DOHH2 (cell line): ENCODE data around the gene SLC17A9.
A peak's percentile ranks its signal among the peaks of the same experiment; 100 is the strongest.

Source experiments
- H3F3A ChIP-seq: fragments of 200-600 bp; sonication (generic), shearing (Covaris generic); 2 replicates; pipeline ENCODE4 v1.6.0; 2016; ENCODE audit warnings: antibody characterized with exemption, mild to moderate bottlenecking; ENCODE audit not compliant: control insufficient read depth, insufficient read depth
- H3K27ac ChIP-seq: fragments of 200-600 bp; sonication (generic); 2 replicates; pipeline ENCODE4 v1.5.1; 2014; ENCODE audit warnings: low read depth, mild to moderate bottlenecking, low read length, moderate library complexity
- H3K27me3 ChIP-seq: fragments of 200-600 bp; sonication (generic); 2 replicates; pipeline ENCODE4 v1.6.1; 2014; ENCODE audit warnings: mild to moderate bottlenecking, low read length, mixed read lengths; ENCODE audit not compliant: control insufficient read depth
- H3K36me3 ChIP-seq: fragments of 200-600 bp; sonication (generic); 2 replicates; pipeline ENCODE4 v1.6.1; 2014; ENCODE audit warnings: mild to moderate bottlenecking, low read length, moderate library complexity, mixed read lengths; ENCODE audit not compliant: control insufficient read depth
- H3K4me1 ChIP-seq: fragments of 200-600 bp; sonication (generic); 2 replicates; pipeline ENCODE4 v1.6.1; 2014; ENCODE audit warnings: mild to moderate bottlenecking, low read length, mixed read lengths; ENCODE audit not compliant: control insufficient read depth
- H3K4me2 ChIP-seq: fragments of 200-600 bp; sonication (generic); 2 replicates; pipeline ENCODE4 v1.6.0; 2014; ENCODE audit warnings: mild to moderate bottlenecking, low read length, moderate library complexity
- H3K4me3 ChIP-seq: fragments of 200-600 bp; sonication (generic); 2 replicates; pipeline ENCODE4 v1.5.1; 2014; ENCODE audit warnings: mild to moderate bottlenecking, low read length, mixed read lengths
- H3K79me2 ChIP-seq: fragments of 200-600 bp; sonication (generic); 2 replicates; pipeline ENCODE4 v1.6.1; 2014; ENCODE audit warnings: mild to moderate bottlenecking, low read length, mixed read lengths; ENCODE audit not compliant: control insufficient read depth
- H3K9me2 ChIP-seq: fragments of 200-600 bp; sonication (generic); replicated peaks from 2 replicates; pipeline ENCODE4 v1.6.1; 2014; ENCODE audit warnings: mild to moderate bottlenecking, low read length, mixed read lengths; ENCODE audit not compliant: control insufficient read depth
- H3K9me3 ChIP-seq: fragments of 200-600 bp; sonication (generic); 2 replicates; pipeline ENCODE4 v1.6.1; 2014; ENCODE audit warnings: antibody characterized with exemption, low read length, mixed read lengths; ENCODE audit not compliant: control insufficient read depth, insufficient read depth
- H4K20me1 ChIP-seq: fragments of 200-600 bp; sonication (generic); 2 replicates; pipeline ENCODE4 v1.6.0; 2014; ENCODE audit warnings: low read depth, mild to moderate bottlenecking, antibody characterized with exemption, low read length, moderate library complexity; ENCODE audit not compliant: control insufficient read depth, insufficient read depth
- CTCF ChIP-seq: fragments of 200-600 bp; sonication (generic); IDR thresholded peaks from one replicate; pipeline ENCODE4 v1.5.1; 2014; ENCODE audit warnings: antibody characterized with exemption, mild to moderate bottlenecking, low read depth, low read length; ENCODE audit not compliant: poor library complexity, severe bottlenecking
- EZH2phosphoT487 ChIP-seq: fragments of 200-600 bp; sonication (generic); IDR thresholded peaks from 2 replicates; pipeline ENCODE4 v1.6.1; 2017; ENCODE audit warnings: borderline replicate concordance, mild to moderate bottlenecking, antibody characterized with exemption, low read length, moderate library complexity, mixed read lengths

Gene SLC17A9

GRCh38 chr20:62955519-62956386 is 3.2 kb downstream of the SLC17A9 start:
- no peaks in the 10 kb centered on the region for H3K9me2 ChIP-seq
- H3K79me2 ChIP-seq: peaks cover 49% of the 10 kb centered on the region
- peaks cover 52% of the 10 kb centered on the region for H3K36me3 ChIP-seq
- peaks cover 37% of the 10 kb centered on the region for H3K4me1 ChIP-seq
- no peak for TF ChIP-seq EZH2phosphoT487
- no peak for TF ChIP-seq CTCF
- peaks cover 9% of the 10 kb centered on the region; the same call in 1 of the 2 replicates for H4K20me1 ChIP-seq
- H3K9me3 ChIP-seq: no peaks in the 10 kb centered on the region
- no peak overlapping the region for H3K27ac ChIP-seq
- peaks cover 19% of the 10 kb centered on the region for H3F3A ChIP-seq
- H3K4me2 ChIP-seq: peak overlapping the region; percentile 10; the same call in 1 of the 2 replicates
- H3K27me3 ChIP-seq: no peaks in the 10 kb centered on the region
- no peak overlapping the region for H3K4me3 ChIP-seq

GRCh38 chr20:62956387-62957135 is 4.1 kb downstream of the SLC17A9 start:
- no peaks in the 10 kb centered on the region for H3K9me2 ChIP-seq
- TF ChIP-seq EZH2phosphoT487 (no peak), CTCF (no peak)
- H3K79me2 ChIP-seq: peaks cover 49% of the 10 kb centered on the region
- H3F3A ChIP-seq: peaks cover 16% of the 10 kb centered on the region
- no peak overlapping the region for H3K27ac ChIP-seq
- peaks cover 9% of the 10 kb centered on the region; the same call in 1 of the 2 replicates for H4K20me1 ChIP-seq
- H3K36me3 ChIP-seq: peaks cover 55% of the 10 kb centered on the region
- H3K4me3 ChIP-seq: no peak overlapping the region
- H3K4me1 ChIP-seq: peaks cover 37% of the 10 kb centered on the region
- H3K27me3 ChIP-seq: no peaks in the 10 kb centered on the region
- H3K4me2 ChIP-seq: no peak overlapping the region
- no peaks in the 10 kb centered on the region for H3K9me3 ChIP-seq

GRCh38 chr20:62957136-62958117 is 4.9 kb downstream of the SLC17A9 start:
- Histone ChIP-seq H3K27ac (no peak overlapping the region), H3K36me3 (peaks cover 63% of the 10 kb centered on the region)

More at GRCh38 chr20:62957136-62958117, 4.9 kb downstream of the SLC17A9 start:
- Histone ChIP-seq H3K9me3 (no peaks in the 10 kb centered on the region), H3K4me1 (peaks cover 29% of the 10 kb centered on the region), H3K79me2 (peaks cover 44% of the 10 kb centered on the region), H3K9me2 (no peaks in the 10 kb centered on the region), H3K4me2 (no peak overlapping the region), H4K20me1 (peaks cover 9% of the 10 kb centered on the region; the same call in 1 of the 2 replicates), H3F3A (peaks cover 16% of the 10 kb centered on the region), H3K27me3 (no peaks in the 10 kb centered on the region), H3K4me3 (no peak overlapping the region)
- TF ChIP-seq CTCF (no peak), EZH2phosphoT487 (no peak)
